22Rv1 (cell line): ENCODE results near the gene GRIK1.

Source experiments
- ZFX ChIP-seq: fragments of 450-650 bp; IDR thresholded peaks from 2 replicates; pipeline ENCODE4 v1.6.1; 2017; ENCODE audit warnings: antibody characterized with exemption, borderline replicate concordance
- TF ChIP-seq, protein P1 (sequence below): fragments of 450-650 bp; IDR thresholded peaks from 2 replicates; pipeline ENCODE4 v1.5.1; 2017; ENCODE audit warnings: mild to moderate bottlenecking

DNA sequence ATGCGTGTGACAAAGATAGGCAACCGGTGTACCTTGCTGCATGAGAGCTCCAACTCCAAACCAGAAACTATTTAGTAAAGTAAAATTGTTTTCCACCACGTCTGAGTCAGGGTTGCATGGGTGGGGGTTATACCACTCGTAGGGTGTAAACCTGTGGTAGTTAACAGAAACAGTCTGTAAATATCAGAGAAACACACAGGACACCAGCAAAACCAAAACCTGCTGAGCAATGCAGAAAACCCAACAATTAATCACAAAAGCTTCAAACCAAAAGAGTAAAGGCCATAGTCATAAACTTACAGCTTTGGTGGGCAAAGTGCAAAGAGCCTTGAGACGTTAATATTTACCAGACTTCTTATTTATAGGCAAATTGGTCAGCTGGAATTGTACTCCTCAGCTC is 358.4 kb downstream of the GRIK1 start:
- TF ChIP-seq, protein P1, sequence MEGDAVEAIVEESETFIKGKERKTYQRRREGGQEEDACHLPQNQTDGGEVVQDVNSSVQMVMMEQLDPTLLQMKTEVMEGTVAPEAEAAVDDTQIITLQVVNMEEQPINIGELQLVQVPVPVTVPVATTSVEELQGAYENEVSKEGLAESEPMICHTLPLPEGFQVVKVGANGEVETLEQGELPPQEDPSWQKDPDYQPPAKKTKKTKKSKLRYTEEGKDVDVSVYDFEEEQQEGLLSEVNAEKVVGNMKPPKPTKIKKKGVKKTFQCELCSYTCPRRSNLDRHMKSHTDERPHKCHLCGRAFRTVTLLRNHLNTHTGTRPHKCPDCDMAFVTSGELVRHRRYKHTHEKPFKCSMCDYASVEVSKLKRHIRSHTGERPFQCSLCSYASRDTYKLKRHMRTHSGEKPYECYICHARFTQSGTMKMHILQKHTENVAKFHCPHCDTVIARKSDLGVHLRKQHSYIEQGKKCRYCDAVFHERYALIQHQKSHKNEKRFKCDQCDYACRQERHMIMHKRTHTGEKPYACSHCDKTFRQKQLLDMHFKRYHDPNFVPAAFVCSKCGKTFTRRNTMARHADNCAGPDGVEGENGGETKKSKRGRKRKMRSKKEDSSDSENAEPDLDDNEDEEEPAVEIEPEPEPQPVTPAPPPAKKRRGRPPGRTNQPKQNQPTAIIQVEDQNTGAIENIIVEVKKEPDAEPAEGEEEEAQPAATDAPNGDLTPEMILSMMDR, result no peak
- TF ChIP-seq ZFX, result no peak
